HG03575 (cell line): ENCODE measurements around the gene DVL2.

ENCODE experiments used
- ATAC-seq: cut with Tn5 transposase; IDR thresholded peaks from one replicate; pipeline ENCODE4 v1.9.1; 2021; ENCODE audit not compliant: unreplicated experiment, insufficient number of reproducible peaks, low FRiP score; ENCODE audit errors: extremely low read depth

Gene DVL2

GRCh38 chr17:7240375-7240774 lies 6.1 kb upstream of the DVL2 start:
- ATAC-seq, result no peak

- ATAC-seq, result no peak
Observed at GRCh38 chr17:7239091-7240027, 5.0 kb upstream of the DVL2 start, which contains the start of gene PHF23. TSS of gene PHF23 (minus strand) at chr17:7239457. CDS start at chr17:7239279, 178 bp downstream.

GRCh38 chr17:7238420-7239090 lies 4.2 kb upstream of the DVL2 start:
- no peak for ATAC-seq

DNA sequence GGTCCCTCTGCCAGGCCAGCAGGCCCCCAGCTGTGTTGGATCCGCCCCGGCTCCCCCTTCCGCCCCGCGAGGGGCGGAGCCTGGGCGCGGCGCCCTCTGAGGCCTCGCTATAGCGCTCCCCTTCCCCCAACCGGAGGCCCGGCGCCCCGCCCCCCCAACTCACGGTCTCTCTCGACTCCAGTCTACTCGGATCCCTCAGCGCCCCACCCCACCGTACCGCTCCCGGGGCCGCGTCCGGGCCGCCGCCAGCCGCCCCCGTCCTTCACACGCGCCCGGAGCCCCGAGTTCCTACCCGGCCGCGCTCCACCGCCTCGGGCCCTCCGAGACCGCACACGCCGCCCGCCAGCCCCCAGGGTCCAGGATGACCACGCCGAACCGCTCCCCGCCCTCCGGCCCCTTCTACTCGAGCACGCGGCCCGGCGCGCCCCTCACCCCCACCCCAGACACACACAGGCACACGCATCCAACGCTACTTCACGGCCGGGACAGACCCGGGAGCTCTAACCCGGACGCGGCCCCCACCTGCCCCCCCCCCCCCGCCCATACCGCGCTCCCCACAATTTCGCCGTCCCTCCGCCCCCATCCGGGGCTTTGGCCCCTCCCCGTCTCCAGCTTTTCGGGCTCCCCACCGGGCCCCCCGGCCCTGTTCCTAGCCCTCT lies 3.6 kb upstream of the DVL2 start:
- no peak for ATAC-seq

- no peak for ATAC-seq
Observed at GRCh38 chr17:7237266-7237760, 3.0 kb upstream of the DVL2 start.

DNA sequence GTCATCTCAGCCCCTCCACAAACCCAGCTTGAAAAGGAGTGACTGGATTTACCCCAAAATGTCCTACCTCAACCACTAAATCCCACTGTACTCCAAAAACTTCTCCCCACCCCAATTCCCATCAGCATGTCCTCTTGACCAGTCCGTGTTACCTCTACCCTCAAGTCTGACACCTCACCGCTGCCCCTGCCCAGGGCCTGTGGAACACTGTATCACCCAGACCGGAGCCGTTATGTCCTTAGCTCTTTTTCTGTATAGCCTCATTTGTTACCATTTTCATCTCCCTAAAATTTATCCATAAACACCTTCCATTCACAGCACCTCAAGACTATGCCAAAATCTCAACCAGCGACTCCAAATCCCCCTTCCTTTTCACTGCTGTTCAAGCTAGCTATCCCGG lies 2.5 kb upstream of the DVL2 start:
- no peak for ATAC-seq

DNA sequence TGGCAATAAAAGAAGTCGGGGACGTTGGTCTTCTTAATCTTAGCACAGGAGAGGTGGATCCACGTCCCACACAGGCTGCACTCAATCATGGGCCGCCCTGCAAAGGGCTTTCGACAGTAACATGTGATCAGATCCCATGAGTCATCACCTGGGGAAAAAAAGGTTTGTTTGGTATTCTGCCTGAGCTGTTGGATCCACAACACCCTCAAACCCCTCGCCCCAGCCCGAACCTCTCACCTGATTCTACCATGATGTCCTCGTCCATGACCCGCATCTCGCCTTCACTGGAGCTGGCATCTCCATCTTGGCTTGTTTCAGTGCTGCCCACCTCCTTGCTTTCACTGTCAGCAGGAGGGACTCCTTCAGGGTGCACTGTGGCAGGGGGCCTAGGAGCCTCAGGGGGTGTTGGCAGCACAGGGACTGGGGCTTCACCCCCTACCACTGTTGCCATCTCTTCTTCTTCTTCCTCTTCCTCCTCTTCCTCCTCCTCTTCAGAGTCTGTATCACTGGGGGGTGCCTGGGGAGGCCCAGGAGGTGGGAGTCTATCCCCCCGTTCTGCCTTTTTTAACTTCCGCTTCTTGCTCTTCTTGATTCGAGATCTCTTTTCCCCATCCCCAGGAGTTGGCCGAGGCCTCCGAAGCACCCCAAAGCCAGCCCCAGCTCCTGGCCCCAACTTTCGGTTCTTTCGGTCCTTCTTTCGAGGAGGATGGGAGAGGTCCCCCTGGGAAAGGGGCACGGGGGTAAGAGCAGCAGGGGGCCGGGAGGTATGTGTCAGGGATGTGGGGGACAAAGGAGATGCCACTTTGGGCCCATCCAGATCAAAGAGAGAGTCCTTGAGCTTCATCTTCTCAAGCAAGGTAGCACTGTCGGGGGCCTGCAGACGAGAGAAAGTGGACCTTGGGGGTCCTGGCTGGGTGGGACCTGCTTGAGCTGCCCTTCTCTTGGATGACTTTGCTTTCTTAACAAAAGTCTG lies 1.7 kb upstream of the DVL2 start:
- no peak for ATAC-seq

DNA sequence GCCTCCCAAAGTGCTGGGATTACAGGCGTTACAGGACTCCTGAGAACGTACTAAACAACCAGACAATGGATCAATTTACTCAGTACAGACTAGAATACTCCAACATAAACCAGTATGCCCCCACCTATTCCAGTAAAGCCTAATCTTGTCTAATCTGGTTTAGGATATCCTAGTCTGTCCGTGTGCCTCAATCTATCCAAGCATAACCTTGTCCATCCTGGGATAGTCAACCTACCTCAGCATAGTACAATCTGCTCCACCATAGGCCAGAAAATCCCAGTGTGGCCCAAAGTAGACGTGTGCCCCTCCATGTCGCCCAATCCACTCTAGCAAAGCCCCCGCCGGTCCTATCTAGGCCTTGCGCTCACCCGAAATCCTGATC lies 625 bp downstream of the DVL2 start:
- ATAC-seq, result no peak

DNA sequence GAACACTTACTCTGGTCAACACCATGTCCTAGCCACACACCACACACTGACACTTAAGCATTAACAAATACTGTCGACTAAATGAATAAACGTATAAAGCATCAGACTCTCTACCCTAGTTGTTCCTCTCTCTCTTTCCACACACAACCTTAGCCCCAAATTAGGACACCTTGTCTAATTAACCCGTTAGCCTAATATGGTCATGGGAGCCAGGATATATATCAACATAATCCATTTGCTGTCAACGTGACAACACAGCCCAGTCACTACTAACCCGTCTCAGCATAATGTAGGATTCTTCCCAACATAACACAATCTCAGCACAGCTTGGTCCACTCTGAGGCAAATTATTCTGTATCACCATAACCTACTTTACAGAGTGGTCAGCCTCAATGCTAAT lies 2.2 kb downstream of the DVL2 start:
- ATAC-seq, result no peak

GRCh38 chr17:7229504-7229903 lies 4.8 kb downstream of the DVL2 start:
- no peak for ATAC-seq

- ATAC-seq, result no peak
Observed at GRCh38 chr17:7228920-7229319, 5.4 kb downstream of the DVL2 start.

DNA sequence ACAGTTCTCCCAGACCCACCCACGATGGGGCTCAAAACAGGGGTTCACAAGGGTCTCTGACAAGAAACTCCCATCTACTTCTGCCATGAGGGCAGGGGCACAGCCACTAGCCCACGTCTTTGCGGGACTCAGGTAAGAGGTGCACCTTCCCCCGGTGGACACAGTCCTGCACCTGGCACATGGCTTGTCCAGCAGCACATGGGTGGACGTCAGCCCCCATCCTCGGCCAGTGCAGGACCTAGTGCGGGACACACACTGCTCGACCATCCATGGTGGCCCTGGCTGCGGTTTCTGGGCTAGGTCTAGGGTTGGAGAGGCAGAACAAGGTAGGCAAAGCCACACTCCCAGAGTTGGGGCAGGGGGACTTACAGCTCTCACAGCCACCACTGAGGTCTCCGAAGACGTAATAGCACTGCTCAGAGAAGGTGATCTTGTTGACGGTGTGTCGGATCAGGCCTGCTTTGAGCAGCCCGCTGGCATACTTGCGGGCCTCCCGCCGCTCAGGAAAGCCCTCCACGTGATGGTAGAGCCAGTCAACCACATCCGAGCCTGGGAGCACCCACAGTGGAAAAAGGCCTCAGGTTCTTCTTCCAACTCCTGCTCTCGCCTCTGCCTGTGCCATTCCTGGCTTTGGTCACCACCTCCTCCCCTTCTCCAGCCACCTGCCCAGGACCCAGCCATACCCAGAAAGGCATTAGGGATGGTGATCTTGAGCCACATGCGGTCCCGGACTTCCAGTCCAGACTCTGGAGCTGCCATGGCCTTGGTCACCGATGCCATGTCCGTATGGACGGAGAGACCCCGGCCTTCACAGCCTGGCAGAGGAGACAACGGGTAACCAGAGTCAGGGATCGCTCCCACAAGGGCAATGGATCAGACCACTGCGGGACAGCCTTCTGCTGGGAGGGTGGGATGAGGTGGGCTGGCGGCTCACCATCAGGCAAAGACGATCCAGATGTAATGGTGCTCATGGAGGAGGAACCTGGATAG lies 7.3 kb downstream of the DVL2 start:
- no peak for ATAC-seq

GRCh38 chr17:7225711-7226331 lies 8.5 kb downstream of the DVL2 start:
- no peak for ATAC-seq

DNA sequence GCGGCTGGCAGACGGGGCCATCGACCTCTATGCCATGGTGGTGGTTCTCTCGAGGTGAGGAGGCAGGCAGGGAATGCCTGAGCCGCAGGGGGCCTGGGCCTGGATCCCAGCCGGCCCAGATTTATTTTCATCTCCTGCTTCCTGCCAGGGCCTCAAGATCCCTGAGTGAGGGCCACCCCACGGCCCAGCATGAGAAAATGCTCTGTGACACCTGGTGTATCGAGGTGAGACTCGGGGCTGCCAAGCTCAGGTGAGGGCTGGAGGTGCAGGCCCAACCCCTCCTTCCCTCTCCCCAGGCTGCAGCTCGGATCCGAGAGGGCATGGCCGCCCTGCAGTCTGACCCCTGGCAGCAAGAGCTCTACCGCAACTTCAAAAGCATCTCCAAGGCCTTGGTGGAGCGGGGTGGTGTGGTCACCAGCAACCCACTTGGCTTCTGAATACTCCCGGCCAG lies 9.6 kb downstream of the DVL2 start:
- ATAC-seq, result no peak

DNA sequence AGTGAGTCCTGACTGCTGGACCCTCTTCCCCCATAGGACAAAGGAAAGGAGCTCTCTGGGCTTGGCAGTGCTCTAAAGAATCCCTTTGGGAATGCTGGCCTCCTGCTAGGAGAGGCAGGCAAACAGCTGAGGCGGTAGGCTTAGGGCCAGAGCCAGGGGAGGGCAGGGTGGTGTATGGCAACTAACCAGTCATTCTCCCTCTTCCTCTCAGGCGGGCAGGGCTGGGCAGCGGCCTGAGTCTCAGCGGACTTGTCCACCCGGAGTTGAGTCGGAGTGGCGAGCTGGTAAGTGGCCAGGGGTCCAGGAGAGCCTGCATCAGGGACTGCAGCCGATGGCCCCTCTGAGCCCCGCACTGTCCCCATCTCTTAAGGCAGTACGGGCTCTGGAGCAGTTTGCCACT lies 10.2 kb downstream of the DVL2 start:
- ATAC-seq, result no peak

DNA sequence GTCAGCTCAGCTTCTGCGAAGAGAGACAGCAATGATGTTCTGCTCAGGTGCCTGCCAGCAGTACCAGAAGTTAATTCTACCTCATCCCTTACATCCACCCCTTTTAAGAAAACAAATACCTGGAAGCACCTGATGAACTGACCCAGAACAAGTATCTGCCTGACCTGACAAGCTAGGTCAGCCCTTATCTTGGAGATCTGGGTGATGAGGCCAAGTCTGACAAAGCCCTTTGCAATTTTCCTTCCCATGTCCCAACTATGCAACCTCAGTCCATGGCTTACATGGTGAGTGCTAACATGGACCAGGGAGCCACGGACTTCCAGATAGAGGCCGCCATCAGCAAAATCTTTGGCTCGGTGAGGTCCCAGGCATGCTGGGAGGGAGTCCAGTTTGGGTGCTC lies 10.9 kb downstream of the DVL2 start:
- ATAC-seq, result no peak

DNA sequence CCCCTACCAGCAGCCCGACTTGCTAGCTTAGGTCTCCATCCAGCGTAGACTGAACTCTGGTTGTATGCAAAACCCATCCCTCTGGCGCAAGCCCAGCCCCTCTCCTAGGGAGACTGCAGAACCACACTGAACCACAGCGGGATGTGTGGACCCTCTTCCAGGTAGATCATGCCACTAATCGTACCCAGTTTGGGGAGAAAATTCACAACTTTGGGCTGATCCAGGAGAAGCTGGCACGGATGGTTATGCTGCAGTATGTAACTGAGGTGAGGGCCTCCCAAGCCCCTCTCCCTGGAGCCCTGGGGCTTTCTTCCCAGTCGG lies 11.4 kb downstream of the DVL2 start:
- no peak for ATAC-seq
